PC-3 (cell line): Measurements from ENCODE around the gene TXNRD1. TPM values are rescaled to one million over a fixed set of nuclear protein-coding genes. Genes with fewer than 3 reads are reported as not detected.

ENCODE experiments used
- ATAC-seq: fragments of 200-7000 bp; cut with Tn5 transposase; 2 replicates; pipeline ENCODE4 v1.9.1; 2020; ENCODE audit warnings: mild to moderate bottlenecking, moderate library complexity
- BruUV-seq: library from RNA; stranded (reverse); fragments of 400-500 nt; replicated peaks from 2 replicates; lab custom pipeline; 2021; lab: Mats Ljungman, UMichigan
- CTCF ChIA-PET: fragments of 300-600 bp; sonication (Branson Sonifier 250); formaldehyde crosslinking; loops from one replicate; lab custom pipeline; 2022; ENCODE audit warnings: antibody characterized with exemption; lab: Charles Lee
- POLR2A ChIA-PET: fragments of 300-600 bp; sonication (Branson Sonifier 250); formaldehyde crosslinking; loops from one replicate; lab custom pipeline; 2022; ENCODE audit warnings: antibody characterized with exemption; ENCODE audit not compliant: unreplicated experiment; lab: Charles Lee
- DNase-seq: peaks from one replicate; pipeline ENCODE4 v3.0.0-alpha.2; 2015
- H2AFZ ChIP-seq: fragments of 300-600 bp; sonication (generic); 2 replicates; pipeline ENCODE4 v1.6.0; 2016; ENCODE audit warnings: antibody characterized with exemption, low read length
- H3F3A ChIP-seq: fragments of 300-600 bp; sonication (generic); one replicate; pipeline ENCODE4 v1.6.0; 2017; ENCODE audit warnings: antibody characterized with exemption, low read length, control low read depth, mild to moderate bottlenecking; ENCODE audit not compliant: unreplicated experiment
- H3K27ac ChIP-seq: fragments of 300-600 bp; sonication (generic); 2 replicates; pipeline ENCODE4 v1.5.1; 2016; ENCODE audit warnings: mild to moderate bottlenecking, low read length
- H3K27me3 ChIP-seq: fragments of 300-600 bp; sonication (generic); 2 replicates; pipeline ENCODE4 v1.6.1; 2016; ENCODE audit warnings: low read length, mixed read lengths
- H3K36me3 ChIP-seq: fragments of 300-600 bp; sonication (generic); 2 replicates; pipeline ENCODE4 v1.6.1; 2016; ENCODE audit warnings: low read depth, mixed run types, low read length, mixed read lengths
- H3K4me1 ChIP-seq: fragments of 300-600 bp; sonication (generic); 2 replicates; pipeline ENCODE4 v1.5.1; 2016; ENCODE audit warnings: low read length; ENCODE audit not compliant: insufficient read depth
- H3K4me2 ChIP-seq: fragments of 300-600 bp; sonication (generic); 2 replicates; pipeline ENCODE4 v1.6.0; 2016; ENCODE audit warnings: low read length
- H3K4me3 ChIP-seq: fragments of 300-600 bp; sonication (generic); 2 replicates; pipeline ENCODE4 v1.5.1; 2016; ENCODE audit warnings: mild to moderate bottlenecking, low read length, mixed read lengths
- H3K79me2 ChIP-seq: fragments of 300-600 bp; sonication (generic); 2 replicates; pipeline ENCODE4 v1.6.1; 2017; ENCODE audit warnings: low read length, mixed read lengths
- H3K9ac ChIP-seq: fragments of 300-600 bp; sonication (generic); 2 replicates; pipeline ENCODE4 v1.6.0; 2016; ENCODE audit warnings: mild to moderate bottlenecking, low read length
- H3K9me2 ChIP-seq: fragments of 300-600 bp; sonication (generic); replicated peaks from 2 replicates; pipeline ENCODE4 v1.6.1; 2016; ENCODE audit warnings: mixed run types, low read length, mixed read lengths
- H3K9me3 ChIP-seq: fragments of 300-600 bp; sonication (generic); 2 replicates; pipeline ENCODE4 v1.6.1; 2016; ENCODE audit warnings: low read length, mixed read lengths
- H4K20me1 ChIP-seq: fragments of 300-600 bp; sonication (generic); 2 replicates; pipeline ENCODE4 v1.6.1; 2016; ENCODE audit warnings: low read length, mixed read lengths
- EZH2 ChIP-seq: fragments of 300-600 bp; sonication (generic); IDR thresholded peaks from one replicate; pipeline ENCODE4 v1.6.1; 2017; ENCODE audit warnings: antibody characterized with exemption, mild to moderate bottlenecking, low read length; ENCODE audit not compliant: unreplicated experiment
- EZH2phosphoT487 ChIP-seq: fragments of 300-600 bp; sonication (generic); IDR thresholded peaks from 2 replicates; pipeline ENCODE4 v1.6.1; 2018; ENCODE audit warnings: mild to moderate bottlenecking, antibody characterized with exemption, low read length, borderline replicate concordance
- intact Hi-C: fragments of 100-400 bp; cut with micrococcal nuclease; formaldehyde crosslinking; loops from 2 replicates; pipeline ENCODE4 v1.9.0; 2023
- total RNA-seq: library from RNA; depleted of rRNA; stranded (reverse); fragments of >200 nt; gene quantifications from 2 replicates; pipeline ENCODE4 v1.2.3, GENCODE V29; 2014
- TF ChIP-seq, protein P1 (sequence below): fragments of 300-600 bp; sonication (generic); conservative IDR thresholded peaks from 2 replicates; pipeline ENCODE4 v1.5.1; 2017; ENCODE audit warnings: antibody characterized with exemption, low read depth, mild to moderate bottlenecking, low read length

Gene TXNRD1
- total RNA-seq, 1 experiment from 2014 or later: 419 TPM

DNA sequence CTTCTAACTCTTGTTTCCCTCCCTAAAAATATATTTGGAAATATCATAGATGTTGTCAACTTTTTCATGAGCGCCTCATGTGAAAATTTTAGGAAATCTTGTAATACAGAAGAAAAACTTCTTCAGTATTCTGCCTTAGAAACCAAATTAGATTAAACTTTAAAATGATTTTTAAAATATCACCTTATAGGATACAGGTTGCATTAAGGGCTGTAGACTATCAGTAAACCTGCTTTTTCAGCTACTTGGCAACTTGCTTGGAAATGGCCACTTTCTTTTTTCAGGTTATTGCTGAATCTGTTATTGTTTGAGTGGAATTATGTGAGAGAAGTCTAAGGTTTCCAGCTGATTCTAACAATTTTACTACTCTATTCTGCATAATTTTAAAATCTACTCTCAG lies 97.1 kb downstream of the TXNRD1 start:
- Histone ChIP-seq H3K27ac (no peak overlapping the region), H3K27me3 (no peaks in the 10 kb centered on the region), H3K4me1 (no peaks in the 10 kb centered on the region), H3K79me2 (peaks cover 90% of the 10 kb centered on the region), H3K4me2 (no peak overlapping the region), H3K9me2 (no peaks in the 10 kb centered on the region), H3F3A (peaks cover 21% of the 10 kb centered on the region), H2AFZ (no peak overlapping the region), H4K20me1 (peaks cover 76% of the 10 kb centered on the region), H3K9ac (no peak overlapping the region), H3K9me3 (no peaks in the 10 kb centered on the region), H3K4me3 (no peak overlapping the region), H3K36me3 (peaks cover 78% of the 10 kb centered on the region)
- intact Hi-C loops: no loop called here
- POLR2A ChIA-PET: no interaction called here
- ATAC-seq: no peak
- no peak for TF ChIP-seq EZH2phosphoT487
- TF ChIP-seq EZH2: no peak
- TF ChIP-seq, protein P1, sequence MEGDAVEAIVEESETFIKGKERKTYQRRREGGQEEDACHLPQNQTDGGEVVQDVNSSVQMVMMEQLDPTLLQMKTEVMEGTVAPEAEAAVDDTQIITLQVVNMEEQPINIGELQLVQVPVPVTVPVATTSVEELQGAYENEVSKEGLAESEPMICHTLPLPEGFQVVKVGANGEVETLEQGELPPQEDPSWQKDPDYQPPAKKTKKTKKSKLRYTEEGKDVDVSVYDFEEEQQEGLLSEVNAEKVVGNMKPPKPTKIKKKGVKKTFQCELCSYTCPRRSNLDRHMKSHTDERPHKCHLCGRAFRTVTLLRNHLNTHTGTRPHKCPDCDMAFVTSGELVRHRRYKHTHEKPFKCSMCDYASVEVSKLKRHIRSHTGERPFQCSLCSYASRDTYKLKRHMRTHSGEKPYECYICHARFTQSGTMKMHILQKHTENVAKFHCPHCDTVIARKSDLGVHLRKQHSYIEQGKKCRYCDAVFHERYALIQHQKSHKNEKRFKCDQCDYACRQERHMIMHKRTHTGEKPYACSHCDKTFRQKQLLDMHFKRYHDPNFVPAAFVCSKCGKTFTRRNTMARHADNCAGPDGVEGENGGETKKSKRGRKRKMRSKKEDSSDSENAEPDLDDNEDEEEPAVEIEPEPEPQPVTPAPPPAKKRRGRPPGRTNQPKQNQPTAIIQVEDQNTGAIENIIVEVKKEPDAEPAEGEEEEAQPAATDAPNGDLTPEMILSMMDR: no peak
- DNase-seq: no peak
- CTCF ChIA-PET: no interaction called here
- BruUV-seq: no TSS peak

DNA sequence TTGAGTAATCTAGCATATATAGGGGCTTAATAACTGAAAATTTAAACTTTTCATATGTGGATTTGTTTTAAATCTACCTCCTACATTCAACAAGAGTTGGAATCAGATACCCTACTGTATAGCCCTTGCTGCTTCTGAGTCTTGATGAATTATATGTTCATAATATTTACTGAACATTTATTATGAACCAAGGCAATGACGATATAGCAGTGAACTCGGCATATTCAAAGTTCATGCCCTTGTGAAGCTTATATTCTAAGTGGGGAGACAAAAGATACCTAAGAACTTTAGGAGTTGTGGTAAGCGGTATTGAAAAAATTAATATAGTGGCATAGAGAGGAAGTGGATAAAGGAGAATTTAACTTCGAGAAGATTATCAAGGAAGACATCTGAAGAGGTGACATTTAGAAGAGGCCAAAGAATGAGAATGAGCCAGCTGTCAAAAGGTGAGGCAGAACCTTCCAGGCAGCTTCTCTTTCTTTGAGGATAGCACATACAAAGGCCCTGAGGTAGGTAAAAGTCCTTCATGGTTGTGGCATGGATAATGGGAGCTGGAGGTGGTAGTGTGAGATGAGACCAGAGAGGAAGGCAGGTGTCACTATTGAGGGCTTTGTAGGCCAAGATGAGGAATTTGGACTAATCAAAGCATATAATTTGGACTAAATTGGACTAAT lies 98.1 kb downstream of the TXNRD1 start:
- Histone ChIP-seq H3K9ac (no peak overlapping the region), H3K36me3 (peaks cover 86% of the 10 kb centered on the region), H3K27ac (no peak overlapping the region), H3K9me2 (no peaks in the 10 kb centered on the region), H2AFZ (no peak overlapping the region), H3F3A (peaks cover 28% of the 10 kb centered on the region), H3K9me3 (no peaks in the 10 kb centered on the region), H3K4me1 (no peaks in the 10 kb centered on the region), H3K79me2 (peaks cover 91% of the 10 kb centered on the region), H3K27me3 (no peaks in the 10 kb centered on the region), H3K4me2 (no peak overlapping the region), H4K20me1 (peaks cover 80% of the 10 kb centered on the region), H3K4me3 (no peak overlapping the region)
- intact Hi-C loops: no loop called here
- TF ChIP-seq EZH2phosphoT487 (no peak), EZH2 (no peak)
- TF ChIP-seq, protein P1: no peak
- BruUV-seq: TSS peak; percentile 9
- no peak for DNase-seq
- no peak for ATAC-seq
- CTCF ChIA-PET: no interaction called here
- POLR2A ChIA-PET: no interaction called here

DNA sequence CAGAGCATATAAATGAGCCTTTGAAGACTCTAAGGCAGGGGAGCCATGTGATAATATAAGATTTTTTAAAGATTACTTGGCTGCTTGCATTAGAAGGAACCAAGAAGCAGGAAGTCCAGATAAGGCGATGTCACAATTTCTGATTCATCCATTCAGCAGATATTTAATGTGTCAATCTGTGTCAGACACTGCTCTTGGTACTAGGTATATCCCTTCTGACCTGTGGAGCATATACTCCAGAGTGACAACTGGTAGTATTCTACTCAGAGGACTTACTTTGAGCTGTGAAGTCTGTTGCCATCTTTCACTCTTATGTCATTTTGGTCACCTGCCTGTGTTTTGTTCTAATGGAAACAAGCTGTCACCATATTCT lies 98.6 kb downstream of the TXNRD1 start:
- peak; percentile 51 for DNase-seq
- Histone ChIP-seq H3K9me3 (no peaks in the 10 kb centered on the region), H2AFZ (no peak overlapping the region), H3F3A (peaks cover 33% of the 10 kb centered on the region), H3K27me3 (no peaks in the 10 kb centered on the region), H3K79me2 (peaks cover 91% of the 10 kb centered on the region), H3K36me3 (peaks cover 88% of the 10 kb centered on the region), H3K27ac (no peak overlapping the region), H3K9me2 (no peaks in the 10 kb centered on the region), H3K9ac (no peak overlapping the region), H3K4me2 (no peak overlapping the region), H3K4me1 (no peaks in the 10 kb centered on the region), H3K4me3 (no peak overlapping the region), H4K20me1 (peaks cover 81% of the 10 kb centered on the region)
- intact Hi-C loops: no loop called here
- TF ChIP-seq EZH2phosphoT487 (no peak), EZH2 (no peak)
- TF ChIP-seq, protein P1: no peak
- ChIA-PET CTCF (no interaction called here), POLR2A (no interaction called here)
- ATAC-seq: peak; percentile 50
- no TSS peak for BruUV-seq
